Bronchial epithelial cell (primary cell): ENCODE data around the gene SF1. TPM values are rescaled to one million over a fixed set of nuclear protein-coding genes. Genes with fewer than 3 reads are reported as not detected.

Source experiments
- DNase-seq: peaks from one replicate; pipeline ENCODE4 v3.0.0-alpha.2; 2010; ENCODE audit warnings: low read depth
- FAIRE-seq: peaks from 2 replicates; lab custom pipeline; 2011; peaks lifted over from hg19 to GRCh38; lab: Jason Lieb, UNC
- H3K27me3 ChIP-seq: 2 replicates; pipeline ENCODE4 v1.5.1; 2011; ENCODE audit warnings: low read length; ENCODE audit not compliant: control insufficient read depth, insufficient read depth
- H3K36me3 ChIP-seq: 2 replicates; pipeline ENCODE4 v1.5.1; 2011; ENCODE audit warnings: low read length; ENCODE audit not compliant: control insufficient read depth, insufficient read depth
- H3K4me3 ChIP-seq: 2 replicates; pipeline ENCODE4 v1.5.1; 2011; ENCODE audit warnings: mild to moderate bottlenecking, low read depth, low read length, control low read depth
- CTCF ChIP-seq: IDR thresholded peaks from 2 replicates; pipeline ENCODE4 v1.5.1; 2011; ENCODE audit warnings: mild to moderate bottlenecking, moderate library complexity, low read length, control low read depth, inconsistent platforms; ENCODE audit not compliant: insufficient read depth, severe bottlenecking
- total RNA-seq: library from RNA; depleted of rRNA; stranded (reverse); fragments of >200 nt; gene quantifications from 2 replicates; pipeline ENCODE4 v1.2.1, GENCODE V29; 2014

Gene SF1
- total RNA-seq, 1 donor from 2014 or later: 44.5 TPM

GRCh38 chr11:64762277-64762673 lies 16.1 kb downstream of the SF1 start:
- Histone ChIP-seq H3K4me3 (no peak overlapping the region), H3K36me3 (peaks cover 27% of the 10 kb centered on the region), H3K27me3 (no peaks in the 10 kb centered on the region)
- FAIRE-seq (peak; percentile 81), DNase-seq (peak; percentile 61)
- no peak for TF ChIP-seq CTCF

- H3K27me3 ChIP-seq: no peaks in the 10 kb centered on the region
- no peak overlapping the region for H3K4me3 ChIP-seq
- no peak for FAIRE-seq
- no peak for DNase-seq
- TF ChIP-seq CTCF: no peak
- H3K36me3 ChIP-seq: peaks cover 18% of the 10 kb centered on the region
These were observed 17.5 kb downstream of the SF1 start for GRCh38 chr11:64760759-64761420.

- FAIRE-seq: no peak
- Histone ChIP-seq H3K4me3 (no peak within 1 kb of the TSS), H3K36me3 (peaks cover 14% of the 10 kb centered on the region), H3K27me3 (peaks cover 2% of the 10 kb centered on the region)
- no peak for TF ChIP-seq CTCF
- no peak for DNase-seq
These were observed 18.3 kb downstream of the SF1 start, which contains the start of gene PYGM for GRCh38 chr11:64759722-64760719. Gene PYGM, minus strand, starts transcription at chr11:64759974. Its CDS starts 76 bp downstream, at chr11:64759898.

DNA sequence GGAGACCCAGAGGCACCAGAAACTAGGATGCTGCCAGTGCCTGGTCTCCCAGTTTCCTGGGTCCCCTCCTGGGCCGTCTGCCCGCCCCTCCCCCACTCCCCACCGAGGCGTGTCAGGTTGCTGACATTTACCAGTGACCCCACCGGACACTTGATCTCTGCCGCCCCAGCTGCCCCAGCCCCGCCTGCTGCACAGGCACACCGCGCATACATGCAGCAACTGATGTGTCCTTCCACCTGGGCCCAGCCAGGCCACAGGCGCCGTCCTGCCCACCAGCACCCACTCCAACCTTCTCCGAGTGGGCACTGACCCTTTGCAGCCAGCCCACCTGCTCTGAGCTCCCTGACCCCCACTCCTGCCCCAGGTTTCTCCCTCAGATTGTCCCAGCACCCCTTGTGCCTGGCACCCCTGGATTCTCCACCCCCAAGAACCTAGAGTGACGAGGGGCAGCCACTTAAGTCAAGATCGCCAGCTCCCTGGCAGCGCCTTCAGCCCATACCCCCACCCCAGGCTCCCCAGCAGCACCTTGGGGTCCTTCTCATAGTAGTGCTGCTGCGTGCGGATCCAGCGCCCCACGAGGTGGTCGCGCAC lies 19.1 kb downstream of the SF1 start:
- Histone ChIP-seq H3K4me3 (no peak overlapping the region), H3K27me3 (peaks cover 2% of the 10 kb centered on the region), H3K36me3 (peaks cover 9% of the 10 kb centered on the region)
- DNase-seq (no peak), FAIRE-seq (no peak)
- TF ChIP-seq CTCF: no peak

DNA sequence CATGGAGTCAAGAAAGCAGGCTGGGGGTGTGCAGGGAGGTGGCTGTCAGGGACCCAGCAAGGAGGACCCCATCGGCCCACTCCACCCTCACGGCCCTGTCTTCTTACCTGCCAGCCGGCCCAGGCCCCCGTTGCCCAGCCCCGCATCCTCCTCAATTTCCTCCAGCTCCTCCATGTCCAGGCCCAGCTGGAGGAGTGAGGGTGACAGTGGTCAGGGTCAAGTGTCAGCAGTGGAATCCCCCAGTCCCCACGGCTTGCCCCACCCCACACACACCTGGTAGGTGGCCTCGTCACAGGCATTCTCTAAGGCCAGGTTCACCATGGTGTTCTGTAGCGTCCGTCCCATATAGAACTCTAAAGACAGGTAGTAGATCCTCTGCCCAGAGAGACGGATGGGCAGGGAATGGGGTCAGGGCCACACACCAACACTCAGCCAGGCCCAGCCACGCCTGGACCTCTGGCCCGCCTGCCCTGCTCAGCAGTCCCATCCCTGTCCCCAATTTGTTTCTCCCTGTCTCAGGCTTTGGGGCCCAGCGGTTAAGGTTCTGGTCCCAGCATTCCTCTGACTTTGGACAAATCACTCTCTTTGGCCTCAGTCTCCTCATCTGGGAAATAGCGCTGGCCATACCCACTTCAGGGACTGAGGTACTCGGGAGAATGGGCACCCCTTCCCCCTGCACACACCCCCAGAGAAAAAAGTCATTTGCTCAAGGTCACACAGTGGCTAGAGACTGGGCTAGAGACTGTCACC lies 19.8 kb downstream of the SF1 start:
- Histone ChIP-seq H3K27me3 (peaks cover 2% of the 10 kb centered on the region), H3K4me3 (no peak overlapping the region), H3K36me3 (peaks cover 3% of the 10 kb centered on the region)
- TF ChIP-seq CTCF: no peak
- no peak for DNase-seq
- FAIRE-seq: no peak
